PC-3 (cell line): ENCODE results near the gene PPOX.

Experiments
- CTCF ChIP-seq: fragments of 300-600 bp; sonication (generic); conservative IDR thresholded peaks from 2 replicates; pipeline ENCODE4 v1.5.1; 2017; ENCODE audit warnings: antibody characterized with exemption, low read depth, mild to moderate bottlenecking, low read length
- EZH2 ChIP-seq: fragments of 300-600 bp; sonication (generic); IDR thresholded peaks from one replicate; pipeline ENCODE4 v1.6.1; 2017; ENCODE audit warnings: antibody characterized with exemption, mild to moderate bottlenecking, low read length; ENCODE audit not compliant: unreplicated experiment

DNA sequence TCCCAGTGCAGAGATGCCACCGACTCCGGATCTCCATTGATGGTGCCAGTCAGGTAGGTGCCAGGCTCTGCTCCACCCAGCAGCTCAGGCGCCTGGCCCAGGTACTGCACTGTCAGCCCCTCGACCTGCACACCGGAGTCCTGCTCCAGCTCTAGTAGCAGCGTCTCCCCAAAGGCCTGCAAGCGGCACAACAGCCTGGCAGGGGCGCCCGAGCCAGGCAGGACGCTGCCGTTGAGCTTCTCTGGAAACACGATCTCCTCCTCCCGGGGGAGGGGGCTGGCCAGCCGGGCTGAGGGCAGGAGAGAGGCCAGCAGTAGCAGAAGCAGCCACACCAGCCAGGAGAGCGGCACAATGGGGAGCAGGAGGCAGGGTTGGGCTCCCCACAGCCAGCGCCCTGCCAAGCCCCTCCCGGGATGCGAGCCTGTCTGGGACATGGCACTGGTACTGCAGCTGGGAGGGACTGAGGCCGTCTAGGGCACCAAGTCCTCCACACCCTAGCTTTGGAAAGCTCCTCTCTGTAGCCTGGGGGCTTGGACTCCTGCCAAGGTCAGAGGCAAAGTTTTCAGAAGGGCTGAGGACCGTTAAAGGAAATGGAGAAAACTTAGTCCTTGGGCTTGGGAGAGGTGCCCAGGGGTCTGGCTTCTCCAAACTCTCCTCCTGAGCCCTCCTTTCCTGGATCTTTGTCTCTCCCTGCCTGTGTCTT lies 32.1 kb downstream of the PPOX start:
- TF ChIP-seq CTCF (no peak), EZH2 (no peak)
